Loucy (cell line): Measurements from ENCODE around the gene EPB41.
A peak's percentile ranks its signal among the peaks of the same experiment; 100 is the strongest.

Experiments
- H2AFZ ChIP-seq: fragments of 200-600 bp; sonication (generic); 2 replicates; pipeline ENCODE4 v1.6.0; 2016; ENCODE audit warnings: antibody characterized with exemption, mild to moderate bottlenecking, low read length, moderate library complexity
- H3F3A ChIP-seq: fragments of 200-600 bp; 2 replicates; pipeline ENCODE4 v1.6.0; 2016; ENCODE audit warnings: antibody characterized with exemption, low read depth, mild to moderate bottlenecking
- H3K27me3 ChIP-seq: fragments of 200-600 bp; sonication (generic); 2 replicates; pipeline ENCODE4 v1.6.1; 2014; ENCODE audit warnings: low read length, mild to moderate bottlenecking; ENCODE audit not compliant: insufficient read depth, poor library complexity, severe bottlenecking
- H3K36me3 ChIP-seq: fragments of 200-600 bp; sonication (generic); 2 replicates; pipeline ENCODE4 v1.6.1; 2016; ENCODE audit warnings: low read length; ENCODE audit not compliant: insufficient read depth
- H3K4me1 ChIP-seq: fragments of 200-600 bp; sonication (generic); 2 replicates; pipeline ENCODE4 v1.5.1; 2014; ENCODE audit warnings: low read length, mild to moderate bottlenecking; ENCODE audit not compliant: insufficient read depth, poor library complexity, severe bottlenecking
- H3K4me2 ChIP-seq: fragments of 200-600 bp; sonication (generic); 2 replicates; pipeline ENCODE4 v1.6.0; 2014; ENCODE audit warnings: antibody characterized with exemption, low read length, low read depth, mild to moderate bottlenecking; ENCODE audit not compliant: poor library complexity, severe bottlenecking
- H3K4me3 ChIP-seq: fragments of 200-600 bp; sonication (generic); 2 replicates; pipeline ENCODE4 v1.5.1; 2014; ENCODE audit warnings: low read length, mild to moderate bottlenecking, mixed read lengths; ENCODE audit not compliant: poor library complexity, severe bottlenecking
- H3K79me2 ChIP-seq: fragments of 200-600 bp; sonication (generic); 2 replicates; pipeline ENCODE4 v1.6.1; 2014; ENCODE audit warnings: low read length; ENCODE audit not compliant: insufficient read depth
- H3K9ac ChIP-seq: fragments of 200-600 bp; sonication (generic); 2 replicates; pipeline ENCODE4 v1.6.0; 2014; ENCODE audit warnings: mild to moderate bottlenecking, low read depth, low read length, moderate library complexity; ENCODE audit not compliant: poor library complexity, severe bottlenecking
- H3K9me2 ChIP-seq: fragments of 200-600 bp; sonication (generic); replicated peaks from 2 replicates; pipeline ENCODE4 v1.6.1; 2016; ENCODE audit warnings: low read depth, low read length, mixed read lengths
- H3K9me3 ChIP-seq: fragments of 200-600 bp; sonication (generic); 2 replicates; pipeline ENCODE4 v1.6.1; 2014; ENCODE audit warnings: mild to moderate bottlenecking, antibody characterized with exemption, low read length, low read depth; ENCODE audit not compliant: insufficient read depth
- H4K20me1 ChIP-seq: fragments of 200-600 bp; sonication (generic); 2 replicates; pipeline ENCODE4 v1.6.0; 2014; ENCODE audit warnings: antibody characterized with exemption, low read length, mild to moderate bottlenecking; ENCODE audit not compliant: insufficient read depth, poor library complexity, severe bottlenecking
- CTCF ChIP-seq: fragments of 200-600 bp; sonication (generic); conservative IDR thresholded peaks from 2 replicates; pipeline ENCODE4 v1.5.1; 2014; ENCODE audit warnings: mild to moderate bottlenecking, antibody characterized with exemption, low read length
- EZH2phosphoT487 ChIP-seq: fragments of 200-600 bp; IDR thresholded peaks from 2 replicates; pipeline ENCODE4 v1.6.1; 2018; ENCODE audit warnings: antibody characterized with exemption, mild to moderate bottlenecking, moderate library complexity, borderline replicate concordance

The EPB41 gene

GRCh38 chr1:28877132-28877781 lies 37.1 kb upstream of the EPB41 start:
- no peaks in the 10 kb centered on the region for H3K9me3 ChIP-seq
- H3K27me3 ChIP-seq = no peaks in the 10 kb centered on the region
- no peaks in the 10 kb centered on the region for H3F3A ChIP-seq
- no peak overlapping the region for H3K4me3 ChIP-seq
- H3K4me1 ChIP-seq = peaks cover 2% of the 10 kb centered on the region
- H3K9ac ChIP-seq = no peak overlapping the region
- H3K36me3 ChIP-seq = no peaks in the 10 kb centered on the region
- no peaks in the 10 kb centered on the region for H3K79me2 ChIP-seq
- TF ChIP-seq CTCF (peak; percentile 95), EZH2phosphoT487 (no peak)
- no peaks in the 10 kb centered on the region for H4K20me1 ChIP-seq
- H3K9me2 ChIP-seq = no peaks in the 10 kb centered on the region
- no peak overlapping the region for H2AFZ ChIP-seq
- no peak overlapping the region for H3K4me2 ChIP-seq

GRCh38 chr1:28878796-28879195 lies 35.6 kb upstream of the EPB41 start:
- H3K79me2 ChIP-seq = no peaks in the 10 kb centered on the region
- TF ChIP-seq EZH2phosphoT487 (no peak), CTCF (no peak)
- H2AFZ ChIP-seq = no peak overlapping the region
- no peaks in the 10 kb centered on the region for H4K20me1 ChIP-seq
- H3K9ac ChIP-seq = no peak overlapping the region
- H3K4me2 ChIP-seq = no peak overlapping the region
- H3F3A ChIP-seq = no peaks in the 10 kb centered on the region
- H3K27me3 ChIP-seq = no peaks in the 10 kb centered on the region
- no peak overlapping the region for H3K4me3 ChIP-seq
- no peaks in the 10 kb centered on the region for H3K9me3 ChIP-seq
- H3K36me3 ChIP-seq = no peaks in the 10 kb centered on the region
- peaks cover 14% of the 10 kb centered on the region for H3K4me1 ChIP-seq
- H3K9me2 ChIP-seq = no peaks in the 10 kb centered on the region

GRCh38 chr1:28882009-28882628 lies 32.2 kb upstream of the EPB41 start:
- no peaks in the 10 kb centered on the region for H4K20me1 ChIP-seq
- no peak overlapping the region for H3K4me3 ChIP-seq
- H3K4me1 ChIP-seq = peaks cover 42% of the 10 kb centered on the region
- peak; percentile 95 for TF ChIP-seq CTCF
- no peak for TF ChIP-seq EZH2phosphoT487
- peak overlapping the region; percentile 45 for H3K4me2 ChIP-seq
- no peaks in the 10 kb centered on the region for H3K27me3 ChIP-seq
- H3K79me2 ChIP-seq = peaks cover 2% of the 10 kb centered on the region; the same call in 1 of the 2 replicates
- H3K36me3 ChIP-seq = no peaks in the 10 kb centered on the region
- no peaks in the 10 kb centered on the region for H3K9me2 ChIP-seq
- no peaks in the 10 kb centered on the region for H3K9me3 ChIP-seq
- peaks cover 5% of the 10 kb centered on the region; the same call in 1 of the 2 replicates for H3F3A ChIP-seq
- H2AFZ ChIP-seq = peak overlapping the region; percentile 90
- no peak overlapping the region for H3K9ac ChIP-seq
